HEK293 (cell line): ENCODE results near the gene SPTBN5.

ENCODE experiments used
- ATF2 ChIP-seq: fragments of 450-650 bp; formaldehyde crosslinking; IDR thresholded peaks from 2 replicates; pipeline ENCODE4 v1.5.1; 2016; ENCODE audit warnings: missing biosample characterization, missing genetic modification characterization, low read depth
- CTCF ChIP-seq: fragments of 450-650 bp; formaldehyde crosslinking; IDR thresholded peaks from 2 replicates; pipeline ENCODE4 v1.5.1; 2016; ENCODE audit warnings: missing biosample characterization, missing genetic modification characterization
- ZBTB1 ChIP-seq: fragments of 450-650 bp; formaldehyde crosslinking; IDR thresholded peaks from 2 replicates; pipeline ENCODE4 v1.5.1; 2016; ENCODE audit warnings: missing biosample characterization, missing genetic modification characterization
- ZNF10 ChIP-seq: fragments of 450-650 bp; formaldehyde crosslinking; IDR thresholded peaks from 2 replicates; pipeline ENCODE4 v1.5.1; 2017; ENCODE audit warnings: missing biosample characterization, missing genetic modification characterization
- ZNF157 ChIP-seq: fragments of 450-650 bp; formaldehyde crosslinking; IDR thresholded peaks from 2 replicates; pipeline ENCODE4 v1.5.1; 2016; ENCODE audit warnings: missing biosample characterization, missing genetic modification characterization
- ZNF174 ChIP-seq: fragments of 450-650 bp; formaldehyde crosslinking; IDR thresholded peaks from 2 replicates; pipeline ENCODE4 v1.5.0; 2017; ENCODE audit warnings: missing biosample characterization, mild to moderate bottlenecking, missing genetic modification characterization
- ZNF211 ChIP-seq: fragments of 450-650 bp; formaldehyde crosslinking; IDR thresholded peaks from 2 replicates; pipeline ENCODE4 v1.5.1; 2016; ENCODE audit warnings: low read depth, missing biosample characterization, missing genetic modification characterization
- ZNF560 ChIP-seq: fragments of 450-650 bp; formaldehyde crosslinking; IDR thresholded peaks from 2 replicates; pipeline ENCODE4 v1.5.1; 2017; ENCODE audit warnings: missing biosample characterization, missing genetic modification characterization, borderline replicate concordance
- ZNF660 ChIP-seq: fragments of 450-650 bp; IDR thresholded peaks from 2 replicates; pipeline ENCODE4 v1.5.1; 2018; ENCODE audit warnings: missing biosample characterization, mild to moderate bottlenecking, missing genetic modification characterization
- ZNF704 ChIP-seq: fragments of 450-650 bp; formaldehyde crosslinking; IDR thresholded peaks from 2 replicates; pipeline ENCODE4 v1.5.1; 2016; ENCODE audit warnings: missing biosample characterization, missing genetic modification characterization
- ZSCAN5A ChIP-seq: fragments of 450-650 bp; formaldehyde crosslinking; IDR thresholded peaks from 2 replicates; pipeline ENCODE4 v1.5.1; 2016; ENCODE audit warnings: missing biosample characterization, missing genetic modification characterization

- TF ChIP-seq ZNF211 (tag by site-specific recombination) (no peak), ZNF704 (tag by site-specific recombination) (no peak), ZNF10 (no peak), ZNF660 (tag by site-specific recombination) (no peak), ZNF560 (tag by site-specific recombination) (no peak), CTCF (no peak), ATF2 (tag by site-specific recombination) (no peak), ZSCAN5A (tag by site-specific recombination) (no peak), ZNF157 (tag by site-specific recombination) (no peak), ZBTB1 (tag by site-specific recombination) (no peak), ZNF174 (tag by site-specific recombination) (no peak)
Measured at GRCh38 chr15:41850482-41851166, 43.2 kb downstream of the SPTBN5 start.
